OCI-LY3 (cell line): Measurements from ENCODE around the gene FAM3C.

Experiments
- H2AFZ ChIP-seq: fragments of 200-600, 300-600 bp; shearing (Covaris generic); 2 replicates; pipeline ENCODE4 v1.6.0; 2014; ENCODE audit warnings: antibody characterized with exemption, low read depth, low read length
- H3K27ac ChIP-seq: fragments of 200-600, 300-600 bp; sonication (generic); 2 replicates; pipeline ENCODE4 v1.5.1; 2014; ENCODE audit warnings: mild to moderate bottlenecking, low read length, moderate library complexity, mixed read lengths
- H3K27me3 ChIP-seq: fragments of 200-600, 300-600 bp; sonication (generic); 2 replicates; pipeline ENCODE4 v1.6.1; 2014; ENCODE audit warnings: low read depth, low read length, mixed read lengths
- H3K36me3 ChIP-seq: fragments of 200-600, 300-600 bp; sonication (generic); replicated peaks from 2 replicates; pipeline ENCODE3; 2014; ENCODE audit warnings: low read depth, low read length, mixed read lengths
- H3K4me1 ChIP-seq: fragments of 300-600, 200-600 bp; sonication (generic); 2 replicates; pipeline ENCODE4 v1.6.1; 2014; ENCODE audit warnings: low read length, mixed read lengths
- H3K4me2 ChIP-seq: fragments of 200-600, 300-600 bp; sonication (generic); 2 replicates; pipeline ENCODE4 v1.6.1; 2014; ENCODE audit warnings: low read length, mixed read lengths
- H3K4me3 ChIP-seq: fragments of 300-600, 200-600 bp; sonication (generic); 2 replicates; pipeline ENCODE4 v1.5.1; 2014; ENCODE audit warnings: antibody characterized with exemption, mild to moderate bottlenecking, low read length, moderate library complexity
- H3K79me2 ChIP-seq: fragments of 300-600, 200-600 bp; shearing (Covaris generic); 2 replicates; pipeline ENCODE4 v1.6.1; 2014; ENCODE audit warnings: mild to moderate bottlenecking, low read length, mixed read lengths
- H3K9ac ChIP-seq: fragments of 300-600, 200-600 bp; shearing (Covaris generic); 2 replicates; pipeline ENCODE4 v1.6.0; 2014; ENCODE audit warnings: mild to moderate bottlenecking, low read length, moderate library complexity
- H3K9me3 ChIP-seq: fragments of 200-600, 300-600 bp; shearing (Covaris generic); 2 replicates; pipeline ENCODE4 v1.6.1; 2014; ENCODE audit warnings: low read length, mixed read lengths; ENCODE audit not compliant: insufficient read depth
- H4K20me1 ChIP-seq: fragments of 200-600, 300-600 bp; sonication (generic); 2 replicates; pipeline ENCODE4 v1.6.1; 2016; ENCODE audit warnings: low read length, mixed read lengths; ENCODE audit not compliant: insufficient read depth
- CTCF ChIP-seq: fragments of 200-600, 300-600 bp; sonication (generic); IDR thresholded peaks from 2 replicates; pipeline ENCODE4 v1.5.1; 2014; ENCODE audit warnings: antibody characterized with exemption, low read length, low read depth
- EZH2phosphoT487 ChIP-seq: fragments of 200-600 bp; shearing (Covaris generic); IDR thresholded peaks from 2 replicates; pipeline ENCODE4 v1.6.1; 2018; ENCODE audit warnings: antibody characterized with exemption, mixed run types, low read depth

Gene FAM3C

GRCh38 chr7:121406944-121407343, 10.8 kb upstream of the FAM3C start:
- TF ChIP-seq EZH2phosphoT487 (no peak), CTCF (no peak)
- H3K79me2 ChIP-seq: no peaks in the 10 kb centered on the region
- no peak overlapping the region for H3K27ac ChIP-seq
- peaks cover 16% of the 10 kb centered on the region for H3K4me1 ChIP-seq
- H3K9me3 ChIP-seq: no peaks in the 10 kb centered on the region
- H3K9ac ChIP-seq: no peak overlapping the region
- H4K20me1 ChIP-seq: no peaks in the 10 kb centered on the region
- H2AFZ ChIP-seq: no peak overlapping the region
- peaks cover 4% of the 10 kb centered on the region; the same call in 1 of the 2 replicates for H3K27me3 ChIP-seq
- H3K36me3 ChIP-seq: no peaks in the 10 kb centered on the region
- no peak overlapping the region for H3K4me3 ChIP-seq
- H3K4me2 ChIP-seq: no peak overlapping the region

- no peak overlapping the region for H3K4me3 ChIP-seq
- H2AFZ ChIP-seq: no peak overlapping the region
- H3K9ac ChIP-seq: no peak overlapping the region
- H4K20me1 ChIP-seq: no peaks in the 10 kb centered on the region
- no peak overlapping the region for H3K4me2 ChIP-seq
- H3K4me1 ChIP-seq: peaks cover 12% of the 10 kb centered on the region
- H3K27ac ChIP-seq: no peak overlapping the region
- no peaks in the 10 kb centered on the region for H3K79me2 ChIP-seq
- H3K9me3 ChIP-seq: no peaks in the 10 kb centered on the region
- H3K27me3 ChIP-seq: no peaks in the 10 kb centered on the region
- H3K36me3 ChIP-seq: no peaks in the 10 kb centered on the region
- TF ChIP-seq CTCF (no peak), EZH2phosphoT487 (no peak)
These were observed 10.4 kb upstream of the FAM3C start for GRCh38 chr7:121406461-121406860.

GRCh38 chr7:121404348-121404747, 8.2 kb upstream of the FAM3C start:
- Histone ChIP-seq H3K79me2 (no peaks in the 10 kb centered on the region), H3K9ac (no peak overlapping the region), H3K4me1 (no peaks in the 10 kb centered on the region), H3K4me3 (no peak overlapping the region), H3K9me3 (no peaks in the 10 kb centered on the region), H3K27ac (no peak overlapping the region), H2AFZ (no peak overlapping the region), H3K27me3 (no peaks in the 10 kb centered on the region), H3K4me2 (no peak overlapping the region), H4K20me1 (no peaks in the 10 kb centered on the region), H3K36me3 (no peaks in the 10 kb centered on the region)
- TF ChIP-seq EZH2phosphoT487 (no peak), CTCF (no peak)

- TF ChIP-seq CTCF (no peak), EZH2phosphoT487 (no peak)
- H2AFZ ChIP-seq: no peak overlapping the region
- no peaks in the 10 kb centered on the region for H3K36me3 ChIP-seq
- no peaks in the 10 kb centered on the region for H3K27me3 ChIP-seq
- H4K20me1 ChIP-seq: no peaks in the 10 kb centered on the region
- H3K9me3 ChIP-seq: no peaks in the 10 kb centered on the region
- H3K9ac ChIP-seq: no peak overlapping the region
- no peak overlapping the region for H3K27ac ChIP-seq
- H3K4me2 ChIP-seq: no peak overlapping the region
- H3K4me3 ChIP-seq: no peak overlapping the region
- no peaks in the 10 kb centered on the region for H3K79me2 ChIP-seq
- no peaks in the 10 kb centered on the region for H3K4me1 ChIP-seq
These were observed 6.6 kb upstream of the FAM3C start for GRCh38 chr7:121402701-121403100.
